Stimulated activated CD8-positive, alpha-beta memory T cell treated with anti-CD3 and anti-CD28 coated beads, Interleukin-15, amount 100 ng/mL, for 48 hours (primary cell): ENCODE measurements around the gene ADGRV1.
A peak's percentile ranks its signal among the peaks of the same experiment; 100 is the strongest.

Experiments
- DNase-seq, 2 donors: peaks; one replicate each; pipeline ENCODE4 v3.0.0-alpha.2; 2020; ENCODE audit warnings: low read depth in 2 of 2

ADGRV1 gene

GRCh38 chr5:90871391-90871991, 312.9 kb downstream of the ADGRV1 start:
- no peak for DNase-seq

GRCh38 chr5:90873033-90873517, 314.5 kb downstream of the ADGRV1 start:
- peak in 1 of 2 donors; percentile 4 for DNase-seq

- DNase-seq: no peak
Measured at GRCh38 chr5:90874066-90874465, 315.5 kb downstream of the ADGRV1 start.

- DNase-seq: no peak
Measured at GRCh38 chr5:90875456-90875855, 316.9 kb downstream of the ADGRV1 start.

GRCh38 chr5:90876366-90876765, 317.8 kb downstream of the ADGRV1 start:
- no peak for DNase-seq

- DNase-seq: no peak
Measured at GRCh38 chr5:90877049-90877448, 318.5 kb downstream of the ADGRV1 start.

GRCh38 chr5:90878081-90878480, 319.5 kb downstream of the ADGRV1 start:
- DNase-seq: no peak

GRCh38 chr5:90878549-90879196, 320.1 kb downstream of the ADGRV1 start:
- no peak for DNase-seq

GRCh38 chr5:90881626-90882150, 323.1 kb downstream of the ADGRV1 start:
- DNase-seq: no peak

- DNase-seq: no peak
Measured at GRCh38 chr5:90882448-90882847, 323.9 kb downstream of the ADGRV1 start.

GRCh38 chr5:90885180-90885868, 326.7 kb downstream of the ADGRV1 start:
- DNase-seq: no peak

GRCh38 chr5:90886381-90886780, 327.8 kb downstream of the ADGRV1 start:
- no peak for DNase-seq

GRCh38 chr5:90888511-90889324, 330.1 kb downstream of the ADGRV1 start:
- DNase-seq: no peak

GRCh38 chr5:90889325-90889600, 330.7 kb downstream of the ADGRV1 start:
- DNase-seq: no peak

- no peak for DNase-seq
Measured at GRCh38 chr5:90890180-90890579, 331.6 kb downstream of the ADGRV1 start.

GRCh38 chr5:90894866-90895420, 336.3 kb downstream of the ADGRV1 start:
- DNase-seq: no peak

- DNase-seq: no peak
Measured at GRCh38 chr5:90897618-90898017, 339.0 kb downstream of the ADGRV1 start.

GRCh38 chr5:90898326-90899013, 339.9 kb downstream of the ADGRV1 start:
- no peak for DNase-seq

- DNase-seq: no peak
Measured at GRCh38 chr5:90899014-90899604, 340.5 kb downstream of the ADGRV1 start.

GRCh38 chr5:90901261-90901660, 342.7 kb downstream of the ADGRV1 start:
- DNase-seq: no peak

GRCh38 chr5:90902170-90902569, 343.6 kb downstream of the ADGRV1 start:
- DNase-seq: no peak
